ENCODE data around the gene ZNHIT1. TPM values are rescaled to one million over a fixed set of nuclear protein-coding genes. Genes with fewer than 3 reads are reported as not detected.

ZNHIT1 gene
- total RNA-seq, 4 donors from 2014 or later, result 54.0 to 115 (median 92.2) TPM

- TF ChIP-seq CTCF (IDR thresholded peaks at IDR 0.05; ENCODE audit: low read depth), result no peak
Observed at GRCh38 chr7:101235522-101235921, 17.6 kb downstream of the ZNHIT1 start.

GRCh38 chr7:101236292-101236835, 18.4 kb downstream of the ZNHIT1 start:
- TF ChIP-seq CTCF (IDR thresholded peaks at IDR 0.05; ENCODE audit: low read depth), result no peak

GRCh38 chr7:101237206-101238067, 19.5 kb downstream of the ZNHIT1 start, which contains the start of gene CLDN15:
Gene CLDN15 (minus strand): TSS chr7:101237802. CDS start chr7:101237581, 221 bp downstream.
- TF ChIP-seq CTCF (IDR thresholded peaks at IDR 0.05; ENCODE audit: low read depth), result no peak

GRCh38 chr7:101238226-101239182, 20.5 kb downstream of the ZNHIT1 start:
- no peak for TF ChIP-seq CTCF (IDR thresholded peaks at IDR 0.05; ENCODE audit: low read depth)

GRCh38 chr7:101239191-101239950, 21.4 kb downstream of the ZNHIT1 start:
- no peak for TF ChIP-seq CTCF (IDR thresholded peaks at IDR 0.05; ENCODE audit: low read depth)

- no peak for TF ChIP-seq CTCF (IDR thresholded peaks at IDR 0.05; ENCODE audit: low read depth)
Observed at GRCh38 chr7:101239951-101240220, 21.9 kb downstream of the ZNHIT1 start.

Data from subcutaneous adipose tissue (tissue), 4 donors.